SJCRH30 (cell line): Measurements from ENCODE around the gene EPHA8. TPM values are rescaled to one million over a fixed set of nuclear protein-coding genes. Genes with fewer than 3 reads are reported as not detected.

ENCODE experiments used
- DNase-seq, 2 experiments: peaks; one replicate each; pipeline ENCODE4 v3.0.0-alpha.2; 2015 to 2020
- H3K27ac ChIP-seq: fragments of 250-450 bp; sonication (Bioruptor Pico); 2 replicates; pipeline ENCODE4 v1.5.1; 2020; ENCODE audit warnings: mild to moderate bottlenecking, moderate library complexity
- H3K27me3 ChIP-seq: fragments of 250-450 bp; sonication (Bioruptor Pico); 2 replicates; pipeline ENCODE4 v1.5.1; 2020; ENCODE audit warnings: mild to moderate bottlenecking, moderate library complexity
- H3K36me3 ChIP-seq: fragments of 250-450 bp; sonication (Bioruptor Pico); 2 replicates; pipeline ENCODE4 v1.5.1; 2020; ENCODE audit warnings: mild to moderate bottlenecking, moderate library complexity
- H3K4me1 ChIP-seq: fragments of 250-450 bp; sonication (Bioruptor Pico); 2 replicates; pipeline ENCODE4 v1.5.1; 2020; ENCODE audit warnings: mild to moderate bottlenecking, moderate library complexity
- H3K4me3 ChIP-seq: fragments of 250-450 bp; sonication (Bioruptor Pico); 2 replicates; pipeline ENCODE4 v1.5.1; 2020; ENCODE audit warnings: mild to moderate bottlenecking, moderate library complexity
- H3K9me3 ChIP-seq: fragments of 250-450 bp; sonication (Bioruptor Pico); replicated peaks from 2 replicates; pipeline ENCODE4 v1.5.1; 2020; ENCODE audit warnings: mild to moderate bottlenecking, moderate library complexity
- total RNA-seq: library from RNA; depleted of rRNA; stranded (reverse); fragments of >200 nt; shearing (Covaris generic); gene quantifications from 2 replicates; pipeline ENCODE4 v1.2.3, GENCODE V29; 2014

EPHA8 gene
- total RNA-seq, 1 experiment from 2014 or later, result 1.3 TPM

DNA sequence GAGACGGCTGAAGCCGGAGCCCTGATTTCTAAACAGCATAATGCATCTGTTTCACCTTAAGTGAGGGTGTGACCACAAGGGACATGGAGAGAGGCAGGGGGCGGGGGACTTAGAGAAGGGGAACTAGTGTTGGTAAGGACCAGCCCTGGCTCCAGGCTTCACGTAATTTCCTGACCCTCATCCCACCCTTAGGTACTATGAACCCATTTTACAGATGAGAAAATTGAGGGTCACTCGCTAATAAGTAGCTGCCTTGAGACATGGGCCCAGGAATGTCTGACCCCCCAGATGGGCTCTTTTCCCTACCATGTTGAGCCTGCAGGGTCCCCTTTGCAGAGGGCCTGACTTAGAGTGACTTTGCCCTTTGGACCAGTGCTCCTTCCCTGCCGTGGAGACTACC lies 4.7 kb downstream of the EPHA8 start:
- Histone ChIP-seq H3K4me3 (no peak overlapping the region), H3K9me3 (no peaks in the 10 kb centered on the region), H3K27me3 (peaks cover 5% of the 10 kb centered on the region; the same call in 1 of the 2 replicates), H3K27ac (no peak overlapping the region), H3K36me3 (no peaks in the 10 kb centered on the region), H3K4me1 (no peaks in the 10 kb centered on the region; the same call in 1 of the 2 replicates)
- no peak for DNase-seq

DNA sequence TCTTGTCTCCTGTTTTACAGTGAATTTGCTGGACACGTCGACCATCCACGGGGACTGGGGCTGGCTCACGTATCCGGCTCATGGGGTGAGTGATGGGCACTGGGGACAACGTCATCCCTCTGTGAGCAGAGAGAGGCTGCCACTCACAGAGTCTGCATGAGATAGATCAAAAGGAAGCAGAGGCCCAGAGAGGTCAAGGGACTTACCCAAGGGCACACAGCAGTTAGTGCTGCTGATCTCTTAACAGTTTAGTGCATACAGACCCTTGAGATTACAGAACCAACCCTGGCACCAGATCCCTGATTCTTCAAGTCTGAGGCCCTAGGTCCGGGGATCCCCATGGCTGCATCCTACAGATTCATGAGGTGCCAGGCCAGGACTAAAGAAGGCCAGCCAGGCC lies 6.0 kb downstream of the EPHA8 start:
- no peaks in the 10 kb centered on the region for H3K36me3 ChIP-seq
- no peak overlapping the region for H3K4me3 ChIP-seq
- DNase-seq, result no peak
- no peaks in the 10 kb centered on the region for H3K9me3 ChIP-seq
- peaks cover 5% of the 10 kb centered on the region; the same call in 1 of the 2 replicates for H3K27me3 ChIP-seq
- H3K27ac ChIP-seq, result no peak overlapping the region
- no peaks in the 10 kb centered on the region; the same call in 1 of the 2 replicates for H3K4me1 ChIP-seq

DNA sequence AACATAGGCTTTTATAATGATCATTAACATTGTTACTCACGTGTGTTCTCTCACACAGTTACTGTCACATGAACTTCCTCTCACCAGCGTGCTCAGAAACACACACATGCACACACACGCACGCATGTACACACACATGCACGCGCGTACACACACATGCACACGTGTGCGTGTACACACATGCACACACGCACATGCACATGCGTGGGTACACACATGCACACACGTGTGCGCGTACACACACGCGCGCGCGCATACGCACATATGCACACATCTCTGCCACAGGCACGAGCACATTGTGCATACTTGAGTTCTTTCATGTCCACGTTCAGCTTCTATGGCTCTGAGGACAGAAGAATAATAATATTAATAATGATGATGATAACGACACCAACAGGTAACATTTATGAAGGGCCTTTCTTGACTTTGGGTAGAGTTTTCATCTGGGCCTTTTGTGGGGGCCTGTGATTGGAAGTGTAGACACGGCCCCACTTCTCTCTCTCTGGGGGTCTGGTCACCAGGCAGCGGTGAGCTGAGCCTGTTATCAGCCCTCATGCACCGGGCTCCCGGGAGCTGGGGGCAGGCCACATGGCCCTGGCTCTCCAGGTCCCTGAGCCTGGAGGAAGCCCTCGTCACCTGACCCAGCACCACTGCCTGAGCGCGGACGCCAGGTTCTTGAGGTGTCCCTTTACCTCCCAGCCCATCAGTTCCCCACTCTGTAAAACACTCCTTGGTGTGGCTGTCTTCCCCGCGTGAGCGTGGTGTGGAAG lies 7.0 kb downstream of the EPHA8 start:
- Histone ChIP-seq H3K27me3 (peaks cover 5% of the 10 kb centered on the region; the same call in 1 of the 2 replicates), H3K36me3 (no peaks in the 10 kb centered on the region), H3K4me3 (no peak overlapping the region), H3K9me3 (no peaks in the 10 kb centered on the region), H3K4me1 (no peaks in the 10 kb centered on the region; the same call in 1 of the 2 replicates), H3K27ac (no peak overlapping the region)
- DNase-seq, result no peak

DNA sequence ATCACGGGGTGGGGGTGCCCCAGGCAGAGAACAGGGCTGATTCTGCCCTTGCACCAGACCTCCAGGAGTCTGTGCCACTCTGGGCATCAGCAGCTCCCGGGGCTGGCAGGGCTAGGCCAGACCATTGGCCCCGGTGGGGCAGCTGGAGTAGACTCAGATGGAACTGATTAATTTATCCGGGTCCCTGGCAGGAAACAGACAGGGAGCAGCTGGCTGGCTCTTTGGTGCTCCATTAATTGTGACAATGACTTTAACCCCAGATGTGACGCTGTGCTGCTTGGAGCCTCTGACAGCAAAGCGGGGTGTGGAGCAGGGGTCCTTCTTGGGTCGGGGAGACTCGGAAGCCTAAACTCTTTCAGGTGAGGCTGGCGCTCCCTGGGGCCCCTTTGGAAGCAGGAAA lies 9.5 kb downstream of the EPHA8 start:
- no peaks in the 10 kb centered on the region for H3K27me3 ChIP-seq
- DNase-seq, result peak; percentile 40 to 62
- no peaks in the 10 kb centered on the region for H3K9me3 ChIP-seq
- H3K27ac ChIP-seq, result no peak overlapping the region
- H3K4me3 ChIP-seq, result no peak overlapping the region
- H3K4me1 ChIP-seq, result no peaks in the 10 kb centered on the region; the same call in 1 of the 2 replicates
- H3K36me3 ChIP-seq, result no peaks in the 10 kb centered on the region

DNA sequence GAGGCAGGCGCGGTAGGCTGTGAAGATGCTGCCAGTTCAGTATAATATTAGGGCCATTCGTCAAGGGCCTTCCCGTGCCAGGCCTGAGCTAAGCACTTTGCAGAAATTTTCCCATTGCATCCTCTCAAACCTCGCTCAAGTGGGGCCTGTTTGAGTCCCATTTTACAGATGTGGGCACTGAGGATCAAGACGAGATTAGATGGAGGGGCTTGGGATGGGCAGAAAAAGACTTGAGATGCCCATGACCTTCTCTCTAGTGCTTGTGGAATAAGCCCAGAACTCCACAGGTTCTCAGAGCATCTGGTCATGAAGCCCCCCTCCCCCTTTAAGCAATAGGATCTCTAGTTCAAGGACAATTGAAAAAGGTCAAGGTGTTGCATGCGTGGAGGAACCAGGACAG lies 9.9 kb downstream of the EPHA8 start:
- H3K27ac ChIP-seq, result no peak overlapping the region
- no peak for DNase-seq
- H3K36me3 ChIP-seq, result no peaks in the 10 kb centered on the region
- no peaks in the 10 kb centered on the region for H3K27me3 ChIP-seq
- H3K9me3 ChIP-seq, result peaks cover 2% of the 10 kb centered on the region; the same call in 1 of the 2 replicates
- H3K4me1 ChIP-seq, result no peaks in the 10 kb centered on the region; the same call in 1 of the 2 replicates
- H3K4me3 ChIP-seq, result no peak overlapping the region

DNA sequence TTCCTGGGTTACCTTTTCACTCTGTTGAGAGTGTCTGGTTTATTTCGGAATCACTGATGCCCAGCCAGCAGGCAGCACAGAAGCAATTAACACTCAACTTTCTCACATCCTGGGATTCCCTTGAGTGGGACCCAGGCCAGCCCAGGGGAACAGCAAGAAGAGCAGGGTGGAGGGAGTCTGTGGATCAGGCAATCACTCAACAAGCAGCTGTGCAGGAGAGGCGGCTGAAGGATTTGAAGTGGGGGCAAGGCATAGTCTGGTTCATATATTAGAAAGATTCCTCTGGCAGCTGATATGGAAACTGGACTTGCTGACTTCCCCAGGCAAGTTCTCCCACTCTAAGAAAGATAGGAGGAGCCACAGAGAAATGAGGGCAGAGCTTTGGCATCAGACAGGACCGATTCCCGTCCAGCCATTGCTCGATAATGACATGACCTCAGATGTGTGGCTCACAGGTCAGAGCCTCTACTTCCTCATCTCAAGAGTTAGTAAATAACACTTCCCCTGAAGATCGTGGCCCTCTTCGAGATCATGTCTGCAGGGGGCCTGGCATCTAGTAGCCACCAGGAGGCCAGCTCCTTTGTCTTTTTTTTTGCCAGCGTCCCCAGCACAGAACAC lies 12.4 kb downstream of the EPHA8 start:
- DNase-seq, result no peak
- peaks cover 12% of the 10 kb centered on the region; the same call in 1 of the 2 replicates for H3K9me3 ChIP-seq
- H3K27me3 ChIP-seq, result no peaks in the 10 kb centered on the region
- H3K36me3 ChIP-seq, result no peaks in the 10 kb centered on the region
- no peak overlapping the region for H3K4me3 ChIP-seq
- H3K4me1 ChIP-seq, result no peaks in the 10 kb centered on the region; the same call in 1 of the 2 replicates
- H3K27ac ChIP-seq, result no peak overlapping the region

DNA sequence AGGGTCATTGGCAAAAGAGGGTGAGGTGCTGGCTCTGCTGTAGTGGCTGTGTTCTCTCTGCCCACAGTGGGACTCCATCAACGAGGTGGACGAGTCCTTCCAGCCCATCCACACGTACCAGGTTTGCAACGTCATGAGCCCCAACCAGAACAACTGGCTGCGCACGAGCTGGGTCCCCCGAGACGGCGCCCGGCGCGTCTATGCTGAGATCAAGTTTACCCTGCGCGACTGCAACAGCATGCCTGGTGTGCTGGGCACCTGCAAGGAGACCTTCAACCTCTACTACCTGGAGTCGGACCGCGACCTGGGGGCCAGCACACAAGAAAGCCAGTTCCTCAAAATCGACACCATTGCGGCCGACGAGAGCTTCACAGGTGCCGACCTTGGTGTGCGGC lies 12.9 kb downstream of the EPHA8 start:
- Histone ChIP-seq H3K4me3 (no peak overlapping the region), H3K27me3 (no peaks in the 10 kb centered on the region)

DNA sequence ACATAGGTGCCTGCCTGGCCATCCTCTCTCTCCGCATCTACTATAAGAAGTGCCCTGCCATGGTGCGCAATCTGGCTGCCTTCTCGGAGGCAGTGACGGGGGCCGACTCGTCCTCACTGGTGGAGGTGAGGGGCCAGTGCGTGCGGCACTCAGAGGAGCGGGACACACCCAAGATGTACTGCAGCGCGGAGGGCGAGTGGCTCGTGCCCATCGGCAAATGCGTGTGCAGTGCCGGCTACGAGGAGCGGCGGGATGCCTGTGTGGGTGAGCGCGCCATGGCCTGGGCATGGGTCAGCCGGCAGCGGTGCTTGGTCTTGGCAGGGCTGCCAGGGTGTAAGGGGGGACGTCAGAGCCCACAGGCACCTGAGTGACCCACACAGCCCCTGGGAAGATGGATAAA lies 13.3 kb downstream of the EPHA8 start:
- Histone ChIP-seq H3K36me3 (no peaks in the 10 kb centered on the region), H3K4me1 (no peaks in the 10 kb centered on the region; the same call in 1 of the 2 replicates), H3K27ac (no peak overlapping the region), H3K4me3 (no peak overlapping the region), H3K9me3 (peaks cover 12% of the 10 kb centered on the region; the same call in 1 of the 2 replicates), H3K27me3 (no peaks in the 10 kb centered on the region)
- DNase-seq, result no peak

More for the DNA sequence above, 12.9 kb downstream of the EPHA8 start:
- Histone ChIP-seq H3K9me3 (peaks cover 12% of the 10 kb centered on the region; the same call in 1 of the 2 replicates), H3K4me1 (no peaks in the 10 kb centered on the region; the same call in 1 of the 2 replicates), H3K36me3 (no peaks in the 10 kb centered on the region), H3K27ac (no peak overlapping the region)
- no peak for DNase-seq

DNA sequence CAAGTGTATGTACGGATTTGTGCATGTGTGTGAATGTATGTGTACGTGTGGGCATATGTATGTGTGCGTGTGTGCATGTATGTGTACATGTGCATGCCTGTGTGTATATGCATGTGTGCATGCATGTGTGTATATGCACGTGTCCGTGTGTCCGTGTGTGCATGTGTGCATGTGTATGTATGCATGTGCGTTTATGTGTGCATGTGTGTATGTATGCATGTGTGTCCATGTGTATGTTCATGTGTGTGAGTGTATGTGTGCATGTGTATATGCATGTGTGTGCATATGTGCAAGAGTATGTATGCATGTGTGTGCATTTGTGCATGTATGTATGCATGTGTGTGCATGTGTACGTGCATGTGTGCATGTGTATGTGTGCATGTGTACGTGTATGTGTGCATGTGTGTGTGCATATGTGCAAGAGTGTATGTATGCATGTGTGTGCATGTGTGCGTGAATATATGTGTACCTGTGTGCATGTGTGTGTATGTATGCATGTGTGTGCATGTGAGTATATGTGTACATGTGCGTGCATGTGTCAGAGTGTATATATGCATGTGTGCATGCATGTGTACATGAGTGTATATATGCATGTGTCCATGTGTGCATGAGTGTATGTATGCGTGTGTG lies 15.6 kb downstream of the EPHA8 start:
- H3K36me3 ChIP-seq, result no peaks in the 10 kb centered on the region
- no peak overlapping the region for H3K27ac ChIP-seq
- peaks cover 14% of the 10 kb centered on the region; the same call in 1 of the 2 replicates for H3K4me1 ChIP-seq
- H3K4me3 ChIP-seq, result no peak overlapping the region
- DNase-seq, result no peak
- H3K27me3 ChIP-seq, result no peaks in the 10 kb centered on the region
- H3K9me3 ChIP-seq, result peaks cover 12% of the 10 kb centered on the region; the same call in 1 of the 2 replicates

DNA sequence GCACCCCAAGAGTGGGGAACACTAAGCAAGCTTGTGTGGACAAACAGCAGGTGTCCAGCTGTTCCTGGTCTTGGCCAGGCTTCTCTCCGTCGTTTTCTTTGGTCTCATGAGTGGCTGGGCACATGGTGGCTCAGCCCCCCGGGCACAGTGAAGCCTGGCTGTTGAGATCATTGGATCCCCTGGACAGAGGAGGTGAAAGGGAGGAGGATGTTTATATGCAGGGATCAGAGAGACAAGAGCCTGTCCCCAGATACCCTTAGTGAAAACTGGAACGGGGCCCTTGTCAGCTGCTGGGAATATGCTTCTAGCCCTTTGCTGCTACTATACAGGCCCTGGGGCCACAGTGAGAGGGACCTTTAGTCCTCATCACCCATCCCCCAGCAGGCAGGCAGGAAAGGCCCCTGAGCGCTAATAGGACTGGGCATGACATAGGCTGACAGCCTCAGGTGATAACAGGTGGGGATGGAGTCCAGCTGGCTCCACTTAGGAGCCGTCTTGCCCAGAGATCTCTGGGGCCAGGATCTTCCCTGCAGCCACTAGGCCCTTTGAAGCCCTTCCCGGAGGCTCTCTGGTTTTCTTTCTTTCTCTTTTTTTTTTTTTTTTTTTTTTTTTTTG lies 16.4 kb downstream of the EPHA8 start:
- H3K27me3 ChIP-seq, result no peaks in the 10 kb centered on the region
- H3K36me3 ChIP-seq, result no peaks in the 10 kb centered on the region
- DNase-seq, result peak; percentile 40 to 62
- H3K4me3 ChIP-seq, result no peak overlapping the region
- H3K27ac ChIP-seq, result no peak overlapping the region
- H3K9me3 ChIP-seq, result peaks cover 12% of the 10 kb centered on the region; the same call in 1 of the 2 replicates
- H3K4me1 ChIP-seq, result peaks cover 15% of the 10 kb centered on the region; the same call in 1 of the 2 replicates

DNA sequence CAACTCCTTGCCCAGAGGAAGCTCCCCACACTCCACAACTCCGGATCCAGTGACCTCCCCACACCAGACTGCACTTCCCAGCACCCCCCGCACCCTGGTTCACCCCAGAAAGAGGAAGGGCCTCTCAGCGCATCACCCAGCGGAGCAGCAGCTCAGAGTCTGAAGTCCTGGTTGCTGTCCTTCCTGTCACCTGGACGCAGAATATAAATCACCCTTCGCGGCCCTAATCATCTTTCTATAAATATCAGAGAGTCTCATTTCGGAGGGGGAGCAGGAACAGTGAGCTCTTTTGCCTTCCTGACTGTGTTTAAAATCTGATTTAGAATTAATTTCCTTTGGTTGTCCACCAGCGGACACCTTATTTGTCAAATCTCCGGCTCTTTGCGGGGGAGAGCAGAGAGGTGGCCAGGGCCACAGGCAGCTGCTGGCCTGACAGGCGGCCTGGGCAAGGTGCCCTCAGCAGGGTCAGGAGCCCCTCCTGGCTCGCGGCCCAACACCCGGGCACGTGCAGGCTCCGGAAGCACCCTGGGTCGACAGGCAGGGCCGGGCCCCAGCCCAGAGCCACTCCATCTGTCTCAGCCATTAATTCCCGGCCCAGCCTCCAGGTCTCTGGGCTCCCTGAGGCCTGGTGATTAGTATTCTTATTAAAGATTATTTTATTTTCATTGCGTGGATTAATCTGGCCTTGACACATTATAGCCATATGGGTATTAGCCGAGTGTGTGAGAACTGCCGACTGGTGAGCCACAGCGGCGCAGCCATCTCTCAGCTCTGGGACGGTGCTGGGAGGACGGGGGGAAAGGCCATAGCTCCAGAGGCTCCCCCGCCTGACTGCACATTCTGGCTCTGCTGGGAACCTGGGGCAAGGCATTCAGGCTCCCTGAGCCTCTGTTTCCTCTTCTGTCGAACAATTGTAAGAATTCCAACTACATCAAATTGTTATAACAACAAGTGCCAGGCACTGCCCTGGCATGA lies 19.7 kb downstream of the EPHA8 start:
- Histone ChIP-seq H3K27ac (no peak overlapping the region), H3K4me1 (peaks cover 15% of the 10 kb centered on the region; the same call in 1 of the 2 replicates), H3K9me3 (peaks cover 12% of the 10 kb centered on the region; the same call in 1 of the 2 replicates), H3K36me3 (no peaks in the 10 kb centered on the region), H3K27me3 (no peaks in the 10 kb centered on the region; the same call in 1 of the 2 replicates), H3K4me3 (no peak overlapping the region)
- DNase-seq, result peak; percentile 44 to 60

DNA sequence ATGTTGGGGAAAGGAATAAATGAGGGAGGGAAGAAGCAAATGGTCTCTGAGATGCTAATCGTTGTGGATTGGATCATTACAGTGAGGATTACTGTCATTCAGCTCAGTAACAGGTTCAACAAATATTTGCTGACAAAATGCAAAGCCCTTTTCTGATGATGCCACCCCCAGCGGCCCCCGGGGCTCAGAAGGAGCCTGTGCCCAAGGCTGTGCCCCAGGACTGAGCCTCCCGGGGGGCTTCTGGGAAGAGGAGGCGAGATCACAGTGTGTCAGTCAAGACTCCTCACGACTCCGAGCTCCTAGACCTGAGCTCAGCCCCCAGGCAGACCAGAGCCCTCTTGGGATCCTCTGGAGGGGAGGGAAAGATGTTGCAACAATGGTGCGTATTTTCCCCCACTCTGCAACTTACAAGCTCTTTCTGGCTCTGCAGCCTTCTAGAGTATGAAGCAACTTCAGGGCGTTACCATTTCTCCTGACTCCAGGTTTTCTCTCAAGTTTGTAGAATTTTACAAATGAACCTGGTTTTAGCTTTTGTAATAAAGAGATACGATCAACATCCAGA lies 20.8 kb downstream of the EPHA8 start:
- Histone ChIP-seq H3K9me3 (peaks cover 2% of the 10 kb centered on the region; the same call in 1 of the 2 replicates), H3K27me3 (no peaks in the 10 kb centered on the region; the same call in 1 of the 2 replicates), H3K4me3 (no peak overlapping the region), H3K36me3 (no peaks in the 10 kb centered on the region), H3K27ac (no peak overlapping the region), H3K4me1 (peaks cover 15% of the 10 kb centered on the region; the same call in 1 of the 2 replicates)
- no peak for DNase-seq

DNA sequence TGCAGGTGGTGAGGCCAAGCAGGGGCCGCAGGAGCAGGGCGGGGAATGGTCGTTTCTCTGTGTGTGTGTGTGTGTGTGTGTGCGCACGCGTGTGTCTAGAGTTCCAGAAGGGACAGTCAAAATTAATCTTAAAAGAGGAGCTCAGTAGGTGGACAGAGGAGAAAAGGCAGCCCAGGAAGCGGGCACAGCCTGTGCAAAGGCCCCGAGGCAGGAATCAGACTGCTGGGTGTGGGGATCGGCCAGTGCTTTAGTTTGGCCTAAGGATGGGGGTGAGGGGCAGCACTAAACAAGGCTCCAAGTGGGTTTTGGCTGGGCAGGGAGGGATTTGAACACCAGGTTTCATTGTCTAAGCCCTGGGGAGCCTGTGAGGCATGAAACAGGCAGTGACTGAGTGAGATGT lies 21.7 kb downstream of the EPHA8 start:
- no peak for DNase-seq
- H3K4me1 ChIP-seq, result peaks cover 15% of the 10 kb centered on the region; the same call in 1 of the 2 replicates
- H3K27ac ChIP-seq, result no peak overlapping the region
- no peaks in the 10 kb centered on the region; the same call in 1 of the 2 replicates for H3K27me3 ChIP-seq
- H3K9me3 ChIP-seq, result no peaks in the 10 kb centered on the region
- H3K36me3 ChIP-seq, result no peaks in the 10 kb centered on the region
- H3K4me3 ChIP-seq, result no peak overlapping the region
